Measurements from ENCODE around the gene MRTFB.

DNA sequence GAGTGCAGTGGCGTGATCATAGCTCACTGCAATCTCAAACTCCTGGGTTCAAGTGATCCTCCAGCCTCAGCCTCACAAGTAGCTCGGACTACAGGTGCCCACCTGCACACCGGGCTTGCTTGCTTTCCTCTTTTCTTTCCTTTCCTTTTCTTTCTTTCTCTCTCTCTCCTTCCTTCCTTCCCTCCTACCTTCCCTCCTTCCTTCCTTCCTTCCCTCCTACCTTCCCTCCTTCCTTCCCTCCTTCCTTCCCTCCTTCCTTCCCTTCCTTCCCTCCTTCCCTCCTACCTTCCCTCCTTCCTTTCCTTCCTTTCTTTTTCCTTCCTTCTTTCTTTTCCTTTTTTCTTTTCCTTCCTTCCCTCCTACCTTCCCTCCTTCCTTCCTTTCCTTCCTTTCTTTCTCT is 225.5 kb downstream of the MRTFB start:
- TF ChIP-seq TAF1 (CRISPR knock-in tag; IDR thresholded peaks at IDR 0.05) (no peak), CTCF (CRISPR knock-in tag; IDR thresholded peaks at IDR 0.05) (no peak), HNF4G (IDR thresholded peaks at IDR 0.05; ENCODE audit: borderline replicate concordance, low read depth, low read length) (no peak), HNF4G (CRISPR knock-in tag; IDR thresholded peaks at IDR 0.05; ENCODE audit: borderline replicate concordance, low read depth) (no peak), ZBTB14 (CRISPR knock-in tag; IDR thresholded peaks at IDR 0.05) (no peak), USF2 (IDR thresholded peaks at IDR 0.05; ENCODE audit: low read depth, low read length) (no peak), USF2 (CRISPR knock-in tag; IDR thresholded peaks at IDR 0.05; ENCODE audit: borderline replicate concordance) (no peak), MYPOP (CRISPR knock-in tag; IDR thresholded peaks at IDR 0.05) (no peak), CEBPB (IDR thresholded peaks at IDR 0.05; ENCODE audit: borderline replicate concordance, low read depth, low read length) (no peak), ZNF709 (CRISPR knock-in tag; IDR thresholded peaks at IDR 0.05) (no peak), MATR3 (CRISPR knock-in tag; IDR thresholded peaks at IDR 0.05) (no peak), EHMT2 (IDR thresholded peaks at IDR 0.05; ENCODE audit: borderline replicate concordance, low read depth, low read length) (no peak), PPARG (CRISPR knock-in tag; conservative IDR thresholded peaks at IDR 0.05) (no peak), YY1 (IDR thresholded peaks at IDR 0.05; ENCODE audit: insufficient read depth, insufficient replicate concordance, low read depth, low read length) (no peak), ZNF337 (CRISPR knock-in tag; IDR thresholded peaks at IDR 0.05; ENCODE audit: borderline replicate concordance, low read depth) (no peak)
- TF ChIP-seq, protein P1, sequence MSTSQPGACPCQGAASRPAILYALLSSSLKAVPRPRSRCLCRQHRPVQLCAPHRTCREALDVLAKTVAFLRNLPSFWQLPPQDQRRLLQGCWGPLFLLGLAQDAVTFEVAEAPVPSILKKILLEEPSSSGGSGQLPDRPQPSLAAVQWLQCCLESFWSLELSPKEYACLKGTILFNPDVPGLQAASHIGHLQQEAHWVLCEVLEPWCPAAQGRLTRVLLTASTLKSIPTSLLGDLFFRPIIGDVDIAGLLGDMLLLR (CRISPR knock-in tag; IDR thresholded peaks at IDR 0.05) = no peak

Data from HepG2 (cell line).